GM12878 (cell line): ENCODE data around the gene CXADR. TPM values are rescaled to one million over a fixed set of nuclear protein-coding genes. Genes with fewer than 3 reads are reported as not detected.

Experiments used
- ASH2L ChIP-seq: fragments of 300-600, 200-600 bp; sonication (generic); IDR thresholded peaks from 2 replicates; pipeline ENCODE4 v1.6.1; 2017; ENCODE audit warnings: low read depth, mild to moderate bottlenecking, borderline replicate concordance
- CHD2 ChIP-seq: IDR thresholded peaks from 2 replicates; pipeline ENCODE4 v1.6.1; 2011; ENCODE audit warnings: low read depth, low read length, improper control_type of control experiment, borderline replicate concordance
- DPF2 ChIP-seq: fragments of 450-650 bp; IDR thresholded peaks from 2 replicates; pipeline ENCODE4 v1.6.1; 2017; ENCODE audit warnings: mild to moderate bottlenecking
- EGR1 ChIP-seq, 2 experiments: IDR thresholded peaks; 1 replicate in 1 of 2; 2 replicates in 1 of 2; pipeline ENCODE4 v1.6.1; 2011 to 2012; ENCODE audit warnings: low read depth in 2 of 2, low read length in 2 of 2, borderline replicate concordance in 1 of 2, mild to moderate bottlenecking in 1 of 2, moderate library complexity in 1 of 2
- LARP7 ChIP-seq: fragments of 450-650 bp; IDR thresholded peaks from 2 replicates; pipeline ENCODE4 v1.6.1; 2017; ENCODE audit warnings: mild to moderate bottlenecking
- MXI1 ChIP-seq: fragments of 150-350 bp; IDR thresholded peaks from 2 replicates; pipeline ENCODE4 v1.6.1; 2011; ENCODE audit warnings: low read depth, mild to moderate bottlenecking, inconsistent platforms, low read length, improper control_type of control experiment
- NBN ChIP-seq: fragments of 450-650 bp; IDR thresholded peaks from 2 replicates; pipeline ENCODE4 v1.6.1; 2016
- NR2F1 ChIP-seq: fragments of 450-650 bp; conservative IDR thresholded peaks from 2 replicates; pipeline ENCODE4 v1.6.1; 2017; ENCODE audit warnings: mild to moderate bottlenecking
- PAX5 ChIP-seq: IDR thresholded peaks from 2 replicates; pipeline ENCODE4 v1.6.1; 2011; ENCODE audit warnings: low read depth, low read length, borderline replicate concordance
- RAD21 ChIP-seq: IDR thresholded peaks from 2 replicates; pipeline ENCODE4 v1.6.1; 2011; ENCODE audit warnings: mild to moderate bottlenecking, low read depth, low read length, moderate library complexity; ENCODE audit not compliant: insufficient read depth
- RELA ChIP-seq: fragments of 450-650 bp; IDR thresholded peaks from 2 replicates; pipeline ENCODE4 v1.8.0; 2014; ENCODE audit warnings: borderline replicate concordance; ENCODE audit not compliant: partially characterized antibody
- STAT1 ChIP-seq: fragments of 450-650 bp; conservative IDR thresholded peaks from 2 replicates; pipeline ENCODE4 v1.6.1; 2014; ENCODE audit warnings: antibody characterized with exemption, mild to moderate bottlenecking
- TAF1 ChIP-seq: IDR thresholded peaks from 2 replicates; pipeline ENCODE4 v1.6.1; 2011; ENCODE audit warnings: mild to moderate bottlenecking, low read depth, low read length, borderline replicate concordance
- USF1 ChIP-seq: IDR thresholded peaks from 2 replicates; pipeline ENCODE4 v1.6.1; 2011; ENCODE audit warnings: borderline replicate concordance, low read depth, mild to moderate bottlenecking, moderate library complexity, mixed read lengths, low read length; ENCODE audit not compliant: insufficient read depth; ENCODE audit errors: extremely low read length
- ZNF217 ChIP-seq: fragments of 450-650 bp; IDR thresholded peaks from 2 replicates; pipeline ENCODE4 v1.6.1; 2017; ENCODE audit warnings: antibody characterized with exemption, mild to moderate bottlenecking
- polyA plus RNA-seq, 11 experiments: library from polyadenylated mRNA; depleted of rRNA in 4 of 11; unstranded in 6 of 11; stranded (reverse) in 5 of 11; fragments of >200 nt; fragmentation: Nextera tagmentation in 4 of 11; fragmentation: Illumina TruSeq in 1 of 11; extraction: Ambion mirVana in 4 of 11; extraction: Trizol in 1 of 11; gene quantifications; 1 replicate in 1 of 11; 2 replicates in 10 of 11; pipeline versions ENCODE4 v1.2.1 to v1.2.3, GENCODE V29; 2011 to 2016; ENCODE audit warnings: inconsistent platforms in 2 of 11, missing spikeins in 2 of 11, low read depth in 1 of 11
- total RNA-seq, 4 experiments: library from RNA; depleted of rRNA in 3 of 4; stranded (reverse); fragments of >200 nt in 3 of 4; fragmentation: Illumina TruSeq in 1 of 4; extraction: Trizol in 1 of 4; gene quantifications; 2 replicates each; pipeline versions ENCODE4 v1.2.1 to v1.2.3, GENCODE V29; 2013 to 2021
- TF ChIP-seq, protein P1 (sequence below): IDR thresholded peaks from 2 replicates; pipeline ENCODE4 v1.6.1; 2011; ENCODE audit warnings: mild to moderate bottlenecking, low read depth, low read length, moderate library complexity; ENCODE audit not compliant: insufficient replicate concordance

Gene CXADR
- total and polyA plus RNA-seq, 10 of the 15 experiments (the other 5 are each of a cell fraction or from before 2014, with no cell fraction given): 0.01 to 0.64 (median 0.13) TPM

DNA sequence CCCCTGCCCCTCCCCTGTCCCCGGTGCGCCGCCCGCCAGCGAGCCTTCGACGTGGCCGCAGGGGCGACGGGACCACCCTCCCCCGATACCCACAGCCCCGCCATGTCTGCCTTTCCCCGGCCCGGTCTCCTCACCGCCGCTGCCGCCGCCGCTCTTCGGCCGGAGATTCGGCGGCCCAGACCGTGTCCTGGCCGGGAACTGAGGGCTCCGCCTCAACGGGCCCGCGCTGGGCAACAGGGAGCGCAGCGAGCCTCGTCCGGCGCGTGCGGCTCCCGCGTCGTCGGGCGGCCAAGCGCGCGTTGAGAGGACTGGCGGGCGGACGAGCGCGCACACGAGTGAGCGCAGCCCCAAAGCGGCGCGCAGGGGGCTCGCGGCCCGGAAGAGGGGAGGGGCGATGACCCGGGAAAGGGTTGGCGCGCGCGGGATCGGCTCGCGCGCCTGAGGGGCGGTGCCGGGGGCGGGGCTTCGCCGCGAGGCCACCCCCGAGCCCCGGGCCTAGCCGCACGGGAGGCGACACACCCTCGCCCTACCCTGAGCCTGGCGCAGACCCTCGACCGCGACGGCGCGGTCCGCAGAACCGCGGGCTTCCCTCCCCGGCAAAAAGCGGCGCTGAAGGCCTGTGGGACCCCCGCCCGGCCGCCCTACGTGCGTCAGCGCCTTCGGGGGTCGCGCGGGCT is 99.9 kb downstream of the CXADR start, which contains the start of gene BTG3 (continued):
- no peak for TF ChIP-seq RAD21
- TF ChIP-seq PAX5: 0 out of 2 replicates have a peak, but pooled peaks have one; percentile 6
- TF ChIP-seq EGR1 (IDR thresholded peaks at IDR 0.05; ENCODE audit: borderline replicate concordance in 1 of 2, low read depth in 2 of 2, low read length in 2 of 2): 0 out of 3 replicates have a peak, but pooled peaks of 1 of the 2 experiments have one; percentile 17
- TF ChIP-seq, protein P1, sequence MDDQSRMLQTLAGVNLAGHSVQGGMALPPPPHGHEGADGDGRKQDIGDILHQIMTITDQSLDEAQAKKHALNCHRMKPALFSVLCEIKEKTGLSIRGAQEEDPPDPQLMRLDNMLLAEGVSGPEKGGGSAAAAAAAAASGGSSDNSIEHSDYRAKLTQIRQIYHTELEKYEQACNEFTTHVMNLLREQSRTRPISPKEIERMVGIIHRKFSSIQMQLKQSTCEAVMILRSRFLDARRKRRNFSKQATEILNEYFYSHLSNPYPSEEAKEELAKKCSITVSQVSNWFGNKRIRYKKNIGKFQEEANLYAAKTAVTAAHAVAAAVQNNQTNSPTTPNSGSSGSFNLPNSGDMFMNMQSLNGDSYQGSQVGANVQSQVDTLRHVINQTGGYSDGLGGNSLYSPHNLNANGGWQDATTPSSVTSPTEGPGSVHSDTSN: no peak
- peak; percentile 18; the same call in 1 of the 2 replicates for TF ChIP-seq MXI1
- peak; percentile 44; the same call in 1 of the 2 replicates for TF ChIP-seq DPF2
- TF ChIP-seq RELA: peak; percentile 21
- TF ChIP-seq USF1: no peak
- no peak for TF ChIP-seq CHD2
- TF ChIP-seq NBN: no peak
- 0 out of 2 replicates have a peak, but pooled peaks have one; percentile 35 for TF ChIP-seq ASH2L
- TF ChIP-seq ZNF217: peak; percentile 26; the same call in 1 of the 2 replicates
- TF ChIP-seq LARP7: 0 out of 2 replicates have a peak, but pooled peaks have one; percentile 55
- TF ChIP-seq STAT1: 0 out of 2 replicates have a peak, but pooled peaks have one; percentile 40
- TF ChIP-seq TAF1: peak; percentile 83
- peak; percentile 51; the same call in 1 of the 2 replicates for TF ChIP-seq NR2F1
